ENCODE results near the gene DENND6A. TPM values are rescaled to one million over a fixed set of nuclear protein-coding genes. Genes with fewer than 3 reads are reported as not detected.
"Not testable (repeated sequence)": the region's sequence is repeated elsewhere in the genome, so short reads cannot be mapped to it uniquely, and the experiment has no call there.

DENND6A gene
- total RNA-seq, 2 experiments from 2014 or later, result 67.2 to 74.4 TPM

GRCh38 chr3:57694146-57694545 lies 1.3 kb upstream of the DENND6A start:
- Mint-ChIP-seq H3K4me3 (peak overlapping the region; percentile 83), H3K9me3 (no peaks in the 10 kb centered on the region), H3K27me3 (no peaks in the 10 kb centered on the region), H3K36me3 (ENCODE audit: low read depth) (peaks cover 17% of the 10 kb centered on the region), H3K27ac (peak overlapping the region; percentile 94), H3K4me1 (ENCODE audit: low read depth) (peaks cover 34% of the 10 kb centered on the region)
- intact Hi-C loops (cut with DNase I, micrococcal nuclease), result loop anchor here (1.0 to 10.0 kb wide), 5 partner anchors 37 to 543 kb away; partner anchors contain the start of genes ABHD6 (in 1 of the 2) and APPL1 (in 1 of the 2)
- Histone ChIP-seq H3K4me1 (ENCODE audit: insufficient read depth, low read length) (peaks cover 21% of the 10 kb centered on the region), H3K27me3 (ENCODE audit: control insufficient read depth in 1 of 2, insufficient read depth in 2 of 2, low read length in 2 of 2) (no peaks in the 10 kb centered on the region), H3K9me3 (ENCODE audit: control insufficient read depth in 1 of 2, insufficient read depth in 1 of 2, low read length in 2 of 2) (no peaks in the 10 kb centered on the region), H3K27ac (ENCODE audit: low read depth in 1 of 2, low read length in 2 of 2) (no peak overlapping the region), H3K4me3 (ENCODE audit: low read length) (no peak overlapping the region), H3K36me3 (ENCODE audit: insufficient read depth, low read length) (peaks cover 4% of the 10 kb centered on the region)
- CTCF ChIA-PET, result no interaction called here
- ATAC-seq (ENCODE audit: poor library complexity) (no peak), DNase-seq (no peak)
- TF ChIP-seq CTCF (IDR thresholded peaks at IDR 0.05), result no peak
- POLR2A ChIA-PET, result interaction anchor here (2.3 to 3.1 kb wide), 2 partner anchors 62 to 97 kb away, joined by 34 to 41 read pairs; partner anchors contain the start of genes ARF4 and SLMAP

GRCh38 chr3:57692133-57692395 lies 813 bp downstream of the DENND6A start:
- Mint-ChIP-seq H3K27ac (peak overlapping the region; percentile 94), H3K4me3 (peak overlapping the region; percentile 93), H3K36me3 (ENCODE audit: low read depth) (peaks cover 23% of the 10 kb centered on the region), H3K4me1 (ENCODE audit: low read depth) (peaks cover 50% of the 10 kb centered on the region)
- H3K27me3 Mint-ChIP-seq; H3K9me3 ChIP-seq (ENCODE audit: control insufficient read depth in 1 of 2, insufficient read depth in 1 of 2, low read length in 2 of 2); H3K36me3 ChIP-seq (ENCODE audit: insufficient read depth, low read length); DNase-seq; ATAC-seq (ENCODE audit: poor library complexity); H3K27me3 ChIP-seq (ENCODE audit: control insufficient read depth in 1 of 2, insufficient read depth in 2 of 2, low read length in 2 of 2); H3K9me3 Mint-ChIP-seq: not testable (repeated sequence)
- Histone ChIP-seq H3K4me1 (ENCODE audit: insufficient read depth, low read length) (peaks cover 36% of the 10 kb centered on the region), H3K4me3 (ENCODE audit: low read length) (peak overlapping the region; percentile 53), H3K27ac (ENCODE audit: low read depth in 1 of 2, low read length in 2 of 2) (peak overlapping the region; percentile 47 to 94)
- intact Hi-C loops (cut with DNase I, micrococcal nuclease), result loop anchor here (1.0 to 10.0 kb wide), 10 partner anchors 21 to 545 kb away; partner anchors contain the start of genes ARF4 (in 2 of the 2), ABHD6 (in 1 of the 2), APPL1 (in 1 of the 2) and PDE12 (in 1 of the 2)
- CTCF ChIA-PET, result interaction anchor here (0.6 kb wide), 1 partner anchor 8 kb away, joined by 4 read pairs; no protein-coding TSS in a partner anchor
- POLR2A ChIA-PET, result interaction anchor here (1.0 to 3.1 kb wide), 7 partner anchors 10 to 136 kb away, joined by 3 to 41 read pairs (median 8); partner anchors contain the start of genes ARF4, PDE12 and SLMAP

DNA sequence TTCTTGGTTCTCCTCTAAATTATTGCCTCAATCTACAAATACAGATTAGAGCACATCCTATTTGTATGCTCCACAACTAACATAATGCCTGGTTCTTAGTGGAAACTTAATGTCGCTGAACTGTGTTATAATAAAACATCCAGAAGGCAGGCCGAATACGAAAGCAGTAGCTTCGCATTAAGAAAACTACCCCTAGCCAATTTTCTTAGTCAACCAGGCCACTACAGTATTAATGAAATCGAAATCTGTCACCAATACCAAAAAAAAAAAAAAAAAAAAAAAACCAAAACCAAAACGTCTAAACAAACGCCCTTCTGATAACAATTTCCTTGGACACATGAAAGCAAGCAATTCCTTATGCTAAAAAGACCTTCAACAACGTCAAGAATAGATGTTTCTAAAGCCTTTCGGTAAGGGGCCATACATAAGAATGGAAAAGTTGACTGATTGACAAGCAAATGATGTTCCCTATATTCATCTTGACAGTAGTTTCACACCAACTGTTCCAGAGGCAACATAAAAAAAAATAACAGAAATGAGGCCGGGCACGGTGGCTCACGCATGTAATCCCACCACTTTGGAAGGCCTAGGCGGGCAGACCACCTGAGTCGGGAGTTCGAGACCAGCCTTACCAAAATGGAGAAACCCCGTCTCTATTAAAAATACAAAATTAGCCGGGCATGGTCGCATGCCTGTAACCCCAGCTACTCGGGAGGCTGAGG lies 1.3 kb downstream of the DENND6A start:
- peaks cover 24% of the 10 kb centered on the region for H3K36me3 Mint-ChIP-seq (ENCODE audit: low read depth)
- H3K27ac Mint-ChIP-seq, result peak overlapping the region; percentile 94
- ChIA-PET POLR2A (interaction anchor here (0.8 to 3.1 kb wide), 6 partner anchors 13 to 136 kb away, joined by 3 to 41 read pairs (median 4); partner anchors contain the start of genes ARF4, PDE12 and SLMAP), CTCF (interaction anchor here (0.7 kb wide), 1 partner anchor 28 kb away, joined by 3 read pairs; no protein-coding TSS in a partner anchor)
- intact Hi-C loops (cut with DNase I, micrococcal nuclease), result loop anchor here (1.0 to 10.0 kb wide), 10 partner anchors 20 to 546 kb away; partner anchors contain the start of genes ARF4 (in 2 of the 2), ABHD6 (in 1 of the 2), APPL1 (in 1 of the 2) and PDE12 (in 1 of the 2)
- H3K4me1 Mint-ChIP-seq (ENCODE audit: low read depth), result peaks cover 52% of the 10 kb centered on the region
- Histone ChIP-seq H3K36me3 (ENCODE audit: insufficient read depth, low read length) (peaks cover 10% of the 10 kb centered on the region), H3K4me1 (ENCODE audit: insufficient read depth, low read length) (peaks cover 41% of the 10 kb centered on the region), H3K9me3 (ENCODE audit: control insufficient read depth in 1 of 2, insufficient read depth in 1 of 2, low read length in 2 of 2) (no peaks in the 10 kb centered on the region), H3K27ac (ENCODE audit: low read depth in 1 of 2, low read length in 2 of 2) (peak overlapping the region in 1 of 2 donors; percentile 94), H3K4me3 (ENCODE audit: low read length) (peak overlapping the region; percentile 53), H3K27me3 (ENCODE audit: control insufficient read depth in 1 of 2, insufficient read depth in 2 of 2, low read length in 2 of 2) (no peaks in the 10 kb centered on the region)
- H3K27me3 Mint-ChIP-seq, result no peaks in the 10 kb centered on the region
- peak overlapping the region; percentile 93 for H3K4me3 Mint-ChIP-seq
- no peaks in the 10 kb centered on the region for H3K9me3 Mint-ChIP-seq
- no peak for TF ChIP-seq CTCF (IDR thresholded peaks at IDR 0.05)
- ATAC-seq (ENCODE audit: poor library complexity) (no peak), DNase-seq (peak in 4 of 14 experiments; percentile 3 to 27 (median 18))

All from CD4-positive, alpha-beta T cell (primary cell).